KOPT-K1 (cell line): ENCODE results near the gene FAM107B.
"Not testable (repeated sequence)": the region's sequence is repeated elsewhere in the genome, so short reads cannot be mapped to it uniquely, and the experiment has no call there.

ENCODE experiments used
- H3K27ac ChIP-seq: fragments of 200-600 bp; sonication (generic); 2 replicates; pipeline ENCODE4 v1.5.1; 2016; ENCODE audit warnings: antibody characterized with exemption, mild to moderate bottlenecking, low read depth, low read length; ENCODE audit not compliant: poor library complexity, severe bottlenecking
- H3K36me3 ChIP-seq: fragments of 200-600 bp; sonication (generic); 2 replicates; pipeline ENCODE4 v1.5.1; 2017; ENCODE audit warnings: antibody characterized with exemption, mild to moderate bottlenecking, low read length, moderate library complexity; ENCODE audit not compliant: insufficient read depth
- H3K9me3 ChIP-seq: fragments of 200-600 bp; sonication (generic); 2 replicates; pipeline ENCODE4 v1.5.1; 2017; ENCODE audit warnings: antibody characterized with exemption, low read length, mild to moderate bottlenecking; ENCODE audit not compliant: insufficient read depth, poor library complexity, severe bottlenecking

The FAM107B gene

GRCh38 chr10:14774797-14775196 is at the start of gene FAM107B:
FAM107B (minus strand) TSS chr10:14774897; CDS start chr10:14774663, 234 bp downstream.
- H3K27ac ChIP-seq: no peak within 1 kb of the TSS
- H3K36me3 ChIP-seq: no peaks in the 10 kb centered on the region
- H3K9me3 ChIP-seq: no peaks in the 10 kb centered on the region

- no peaks in the 10 kb centered on the region for H3K36me3 ChIP-seq
- H3K27ac ChIP-seq: no peak overlapping the region
- H3K9me3 ChIP-seq: no peaks in the 10 kb centered on the region
Observed at GRCh38 chr10:14823966-14824365, 49.3 kb upstream of the FAM107B start.

GRCh38 chr10:14822879-14823755 is 48.4 kb upstream of the FAM107B start:
- no peaks in the 10 kb centered on the region for H3K9me3 ChIP-seq

GRCh38 chr10:14821635-14822375 is 47.1 kb upstream of the FAM107B start:
- Histone ChIP-seq H3K36me3 (no peaks in the 10 kb centered on the region), H3K9me3 (no peaks in the 10 kb centered on the region), H3K27ac (no peak overlapping the region)

More at GRCh38 chr10:14822879-14823755, 48.4 kb upstream of the FAM107B start:
- Histone ChIP-seq H3K36me3 (no peaks in the 10 kb centered on the region), H3K27ac (no peak overlapping the region)

GRCh38 chr10:14820775-14821154 is 46.1 kb upstream of the FAM107B start:
- no peak overlapping the region for H3K27ac ChIP-seq
- no peaks in the 10 kb centered on the region for H3K9me3 ChIP-seq
- no peaks in the 10 kb centered on the region for H3K36me3 ChIP-seq

GRCh38 chr10:14820010-14820774 is 45.5 kb upstream of the FAM107B start:
- H3K36me3 ChIP-seq: no peaks in the 10 kb centered on the region
- no peaks in the 10 kb centered on the region for H3K9me3 ChIP-seq
- no peak overlapping the region for H3K27ac ChIP-seq

GRCh38 chr10:14816717-14817116 is 42.0 kb upstream of the FAM107B start:
- H3K9me3 ChIP-seq, H3K27ac ChIP-seq, H3K36me3 ChIP-seq: not testable (repeated sequence)

GRCh38 chr10:14815681-14816080 is 41.0 kb upstream of the FAM107B start:
- Histone ChIP-seq H3K36me3 (no peaks in the 10 kb centered on the region), H3K27ac (no peak overlapping the region), H3K9me3 (no peaks in the 10 kb centered on the region)

GRCh38 chr10:14812271-14812670 is 37.6 kb upstream of the FAM107B start:
- no peaks in the 10 kb centered on the region for H3K36me3 ChIP-seq
- no peaks in the 10 kb centered on the region for H3K9me3 ChIP-seq
- no peak overlapping the region for H3K27ac ChIP-seq

GRCh38 chr10:14810969-14811953 is 36.6 kb upstream of the FAM107B start:
- Histone ChIP-seq H3K36me3 (no peaks in the 10 kb centered on the region), H3K9me3 (no peaks in the 10 kb centered on the region), H3K27ac (no peak overlapping the region)

GRCh38 chr10:14806318-14806717 is 31.6 kb upstream of the FAM107B start:
- H3K36me3 ChIP-seq: no peaks in the 10 kb centered on the region
- no peak overlapping the region for H3K27ac ChIP-seq
- no peaks in the 10 kb centered on the region for H3K9me3 ChIP-seq

GRCh38 chr10:14803827-14804226 is 29.1 kb upstream of the FAM107B start:
- Histone ChIP-seq H3K9me3 (no peaks in the 10 kb centered on the region), H3K27ac (no peak overlapping the region), H3K36me3 (no peaks in the 10 kb centered on the region)

GRCh38 chr10:14801723-14802122 is 27.0 kb upstream of the FAM107B start:
- no peaks in the 10 kb centered on the region for H3K9me3 ChIP-seq
- no peaks in the 10 kb centered on the region for H3K36me3 ChIP-seq
- no peak overlapping the region for H3K27ac ChIP-seq

GRCh38 chr10:14800397-14800796 is 25.7 kb upstream of the FAM107B start:
- Histone ChIP-seq H3K9me3 (no peaks in the 10 kb centered on the region), H3K36me3 (no peaks in the 10 kb centered on the region), H3K27ac (no peak overlapping the region)
